HG03045 (cell line): ENCODE results near the gene CSTB.

ENCODE experiments used
- ATAC-seq: cut with Tn5 transposase; IDR thresholded peaks from one replicate; pipeline ENCODE4 v1.9.1; 2021; ENCODE audit warnings: mild to moderate bottlenecking, moderate library complexity; ENCODE audit not compliant: unreplicated experiment

The CSTB gene

GRCh38 chr21:43769325-43769958 lies 6.7 kb downstream of the CSTB start:
- ATAC-seq = no peak

- ATAC-seq = no peak
Observed at GRCh38 chr21:43768868-43769167, 7.3 kb downstream of the CSTB start.

- ATAC-seq = no peak
Observed at GRCh38 chr21:43767984-43768867, 7.9 kb downstream of the CSTB start.

GRCh38 chr21:43767498-43767983 lies 8.6 kb downstream of the CSTB start:
- ATAC-seq = no peak

- no peak for ATAC-seq
Observed at GRCh38 chr21:43766734-43767497, 9.2 kb downstream of the CSTB start.

- ATAC-seq = no peak
Observed at GRCh38 chr21:43764576-43765495, 11.3 kb downstream of the CSTB start.

- no peak for ATAC-seq
Observed at GRCh38 chr21:43763901-43764523, 12.1 kb downstream of the CSTB start.

GRCh38 chr21:43762303-43763128 lies 13.6 kb downstream of the CSTB start:
- ATAC-seq = no peak

- ATAC-seq = no peak
Observed at GRCh38 chr21:43761886-43762285, 14.2 kb downstream of the CSTB start.

GRCh38 chr21:43760391-43760958 lies 15.6 kb downstream of the CSTB start:
- no peak for ATAC-seq

- no peak for ATAC-seq
Observed at GRCh38 chr21:43759651-43760050, 16.5 kb downstream of the CSTB start.

- ATAC-seq = no peak
Observed at GRCh38 chr21:43758811-43759210, 17.3 kb downstream of the CSTB start.

- no peak for ATAC-seq
Observed at GRCh38 chr21:43758111-43758641, 17.9 kb downstream of the CSTB start.

GRCh38 chr21:43757601-43758000 lies 18.5 kb downstream of the CSTB start:
- no peak for ATAC-seq

- no peak for ATAC-seq
Observed at GRCh38 chr21:43755820-43756594, 20.1 kb downstream of the CSTB start.

GRCh38 chr21:43754948-43755781 lies 20.9 kb downstream of the CSTB start:
- ATAC-seq = no peak

GRCh38 chr21:43753439-43753799 lies 22.7 kb downstream of the CSTB start:
- ATAC-seq = no peak
